Activated T-cell treated with anti-CD3 and anti-CD28 coated beads, Interleukin-2, amount 50 U/mL, for 24 hours (primary cell): ENCODE results near the gene TPST2.

Source experiments
- DNase-seq: peaks from one replicate; pipeline ENCODE4 v3.0.0-alpha.2; 2020
- H3K27ac Mint-ChIP-seq: 2 replicates; pipeline ENCODE4 v1.8.0; 2020; ENCODE audit warnings: mild to moderate bottlenecking, mixed read lengths
- H3K27me3 Mint-ChIP-seq: 2 replicates; pipeline ENCODE4 v1.8.0; 2020; ENCODE audit warnings: mixed read lengths
- H3K36me3 Mint-ChIP-seq: 2 replicates; pipeline ENCODE4 v1.8.0; 2020; ENCODE audit warnings: low read depth, mixed read lengths
- H3K4me1 Mint-ChIP-seq: 2 replicates; pipeline ENCODE4 v1.8.0; 2020; ENCODE audit warnings: low read depth, mixed read lengths
- H3K4me3 Mint-ChIP-seq: 2 replicates; pipeline ENCODE4 v1.8.0; 2020; ENCODE audit warnings: mild to moderate bottlenecking, moderate library complexity, mixed read lengths
- H3K9me3 Mint-ChIP-seq: 2 replicates; pipeline ENCODE4 v1.8.0; 2020; ENCODE audit warnings: mixed read lengths

TPST2 gene

DNA sequence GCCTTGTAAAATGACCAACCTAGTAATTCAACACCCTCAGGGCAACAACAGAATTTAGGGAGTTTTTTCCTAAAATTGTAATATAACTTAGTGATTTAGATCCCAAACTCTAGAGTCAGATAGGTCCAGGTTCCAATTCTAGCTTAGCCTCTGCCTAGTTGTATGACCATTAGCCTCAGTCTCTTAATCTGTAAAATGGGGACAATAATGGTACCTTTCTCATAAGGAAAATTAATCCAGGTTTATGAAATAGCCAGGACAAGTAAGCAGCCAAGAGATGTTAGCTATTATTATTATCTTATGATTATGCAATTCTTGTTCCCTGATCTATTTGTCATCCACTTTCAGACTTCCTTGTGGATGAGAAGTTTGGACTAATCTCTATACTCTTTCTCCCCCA lies 81.8 kb downstream of the TPST2 start:
- H3K36me3 Mint-ChIP-seq: peaks cover 89% of the 10 kb centered on the region

DNA sequence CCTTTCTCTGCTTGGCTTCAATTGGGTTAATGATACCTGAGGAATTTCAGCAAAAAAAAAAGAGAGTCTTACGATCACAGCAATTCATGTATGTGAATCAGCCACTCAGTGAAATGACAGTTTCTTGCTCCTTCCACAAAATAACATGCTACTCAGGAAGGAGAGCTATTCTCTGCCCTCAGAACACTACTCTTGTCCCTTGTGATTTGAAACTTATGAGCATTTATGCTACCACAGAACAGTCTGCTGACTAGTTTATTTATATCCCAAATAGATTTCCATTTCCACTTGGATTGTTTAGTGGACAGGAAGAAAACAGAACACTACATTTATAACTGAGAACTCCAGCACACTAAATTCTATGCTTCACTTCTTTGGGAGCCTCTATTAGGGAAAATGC lies 86.2 kb downstream of the TPST2 start:
- Mint-ChIP-seq H3K4me1 (peaks cover 26% of the 10 kb centered on the region), H3K4me3 (no peak overlapping the region), H3K9me3 (no peaks in the 10 kb centered on the region), H3K27me3 (no peaks in the 10 kb centered on the region), H3K27ac (peak overlapping the region; percentile 91), H3K36me3 (peaks cover 92% of the 10 kb centered on the region)
- no peak for DNase-seq

More for the DNA sequence above, 81.8 kb downstream of the TPST2 start:
- no peaks in the 10 kb centered on the region for H3K9me3 Mint-ChIP-seq
- peaks cover 39% of the 10 kb centered on the region for H3K4me1 Mint-ChIP-seq
- DNase-seq: no peak
- H3K27me3 Mint-ChIP-seq: no peaks in the 10 kb centered on the region
- no peak overlapping the region for H3K4me3 Mint-ChIP-seq
- no peak overlapping the region for H3K27ac Mint-ChIP-seq

DNA sequence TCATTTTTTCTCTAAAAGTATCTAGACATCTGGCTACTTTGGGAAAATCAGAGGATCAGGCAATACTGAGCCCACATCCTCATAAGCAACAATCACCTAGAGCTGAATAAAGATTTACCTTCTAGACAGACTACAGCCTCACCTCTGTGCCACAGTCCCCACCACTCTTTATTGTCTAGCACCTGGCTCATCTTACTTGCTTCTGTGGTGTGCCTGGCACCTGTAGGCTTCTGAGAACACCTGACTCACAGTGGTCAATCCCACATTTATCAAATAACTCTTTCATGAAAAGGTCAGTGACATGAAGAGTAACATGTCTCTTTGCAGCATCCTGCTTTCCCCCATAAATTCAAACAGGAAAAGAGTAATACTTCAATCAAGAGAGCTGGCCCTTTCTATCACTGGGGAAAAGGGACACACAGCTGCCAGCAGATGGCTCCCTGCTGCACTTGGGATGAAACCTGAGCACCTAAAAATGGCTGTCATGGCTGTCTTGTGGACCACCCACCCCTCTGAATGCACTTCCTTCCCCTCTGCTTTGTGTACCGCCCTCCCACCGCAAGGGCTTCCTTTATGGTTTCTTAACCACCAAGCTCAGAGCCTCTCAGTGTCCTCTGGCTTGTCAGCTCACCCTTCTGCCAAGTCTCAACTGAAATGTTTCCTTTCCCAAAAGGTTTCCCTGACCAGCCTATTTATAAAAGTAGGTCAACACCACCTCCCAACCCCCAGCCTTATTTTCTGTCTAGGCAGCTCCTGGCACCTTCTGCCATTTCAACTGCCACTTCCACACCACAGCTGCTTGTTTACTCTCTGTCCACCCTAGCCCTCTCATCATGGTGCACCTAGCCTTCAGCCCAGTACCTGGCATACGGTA lies 87.0 kb downstream of the TPST2 start:
- Mint-ChIP-seq H3K27me3 (no peaks in the 10 kb centered on the region), H3K4me1 (peaks cover 27% of the 10 kb centered on the region), H3K36me3 (peaks cover 92% of the 10 kb centered on the region), H3K9me3 (no peaks in the 10 kb centered on the region), H3K27ac (peak overlapping the region; percentile 91), H3K4me3 (no peak overlapping the region)
- DNase-seq: peak; percentile 60

DNA sequence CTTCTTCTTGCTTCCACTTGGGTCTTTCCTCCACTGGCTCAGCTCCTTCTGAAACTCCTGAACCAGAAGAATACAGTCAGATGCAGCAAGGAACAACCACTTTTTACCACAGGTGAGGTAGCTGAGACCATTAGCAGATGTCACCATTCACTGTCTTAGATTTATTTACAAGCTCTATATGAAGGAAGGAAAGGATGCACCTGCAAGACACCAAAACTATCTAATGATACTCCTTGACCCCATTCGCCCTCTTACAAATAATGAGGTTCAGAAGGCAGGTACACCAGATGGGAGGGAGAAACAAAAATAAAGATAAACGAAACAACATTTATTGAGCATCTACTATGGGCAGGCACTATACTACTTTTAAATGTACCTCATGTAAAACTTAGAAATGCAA lies 87.9 kb downstream of the TPST2 start:
- no peaks in the 10 kb centered on the region for H3K27me3 Mint-ChIP-seq
- peaks cover 93% of the 10 kb centered on the region for H3K36me3 Mint-ChIP-seq
- H3K27ac Mint-ChIP-seq: peak overlapping the region; percentile 41

DNA sequence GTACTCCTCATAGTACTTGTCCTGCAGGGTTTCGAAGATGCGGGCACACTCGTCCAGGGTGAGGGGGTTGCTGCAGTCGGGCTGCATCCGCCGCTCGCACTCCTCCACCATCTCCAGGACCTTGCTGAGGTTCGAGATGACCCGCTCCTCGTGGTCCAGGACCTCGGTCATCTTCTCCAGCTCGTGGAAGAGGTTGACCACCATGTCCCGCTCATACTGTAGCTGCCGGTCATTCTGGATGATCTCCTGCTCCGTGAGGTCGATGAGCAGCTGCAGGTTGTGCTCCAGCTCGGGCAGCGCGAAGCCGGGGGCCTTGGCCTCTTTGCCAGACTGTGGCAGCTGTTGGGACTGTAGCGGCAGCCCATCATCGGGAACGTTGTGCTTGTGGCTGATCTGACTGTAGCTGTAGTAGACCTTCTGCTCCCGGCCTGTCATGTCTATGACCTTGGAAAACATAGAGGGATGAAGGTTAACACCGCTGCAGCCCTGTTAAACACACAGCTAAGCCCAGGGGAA lies 90.7 kb downstream of the TPST2 start:
- no peak for DNase-seq
- no peak overlapping the region for H3K4me3 Mint-ChIP-seq
- no peaks in the 10 kb centered on the region for H3K9me3 Mint-ChIP-seq
- peaks cover 22% of the 10 kb centered on the region for H3K4me1 Mint-ChIP-seq
- peak overlapping the region; percentile 75 for H3K27ac Mint-ChIP-seq
- H3K36me3 Mint-ChIP-seq: peaks cover 94% of the 10 kb centered on the region
- H3K27me3 Mint-ChIP-seq: no peaks in the 10 kb centered on the region

More for the DNA sequence above, 87.9 kb downstream of the TPST2 start:
- Mint-ChIP-seq H3K4me3 (no peak overlapping the region), H3K4me1 (peaks cover 27% of the 10 kb centered on the region), H3K9me3 (no peaks in the 10 kb centered on the region)
- DNase-seq: no peak

DNA sequence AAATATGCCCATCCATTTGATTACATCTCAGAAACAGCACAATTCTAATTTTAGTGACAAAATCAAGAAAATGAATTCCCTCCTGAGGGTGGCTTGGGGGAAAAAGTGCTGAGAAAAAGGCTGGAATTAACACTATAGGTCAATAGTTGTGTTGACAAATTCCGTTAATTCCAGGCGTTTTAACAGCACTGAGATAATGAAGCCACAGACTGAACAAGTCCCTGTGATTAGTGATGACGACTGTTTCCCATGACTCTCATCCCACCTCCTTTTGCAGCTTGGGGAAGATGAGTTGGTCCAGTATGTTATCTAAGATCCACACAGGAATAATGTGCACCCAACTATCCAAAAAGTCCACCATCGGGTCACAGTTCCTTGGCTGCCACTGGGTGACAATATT lies 93.5 kb downstream of the TPST2 start:
- Mint-ChIP-seq H3K27ac (no peak overlapping the region), H3K9me3 (no peaks in the 10 kb centered on the region), H3K4me1 (peaks cover 12% of the 10 kb centered on the region), H3K27me3 (no peaks in the 10 kb centered on the region), H3K4me3 (no peak overlapping the region), H3K36me3 (peaks cover 92% of the 10 kb centered on the region)
- no peak for DNase-seq

DNA sequence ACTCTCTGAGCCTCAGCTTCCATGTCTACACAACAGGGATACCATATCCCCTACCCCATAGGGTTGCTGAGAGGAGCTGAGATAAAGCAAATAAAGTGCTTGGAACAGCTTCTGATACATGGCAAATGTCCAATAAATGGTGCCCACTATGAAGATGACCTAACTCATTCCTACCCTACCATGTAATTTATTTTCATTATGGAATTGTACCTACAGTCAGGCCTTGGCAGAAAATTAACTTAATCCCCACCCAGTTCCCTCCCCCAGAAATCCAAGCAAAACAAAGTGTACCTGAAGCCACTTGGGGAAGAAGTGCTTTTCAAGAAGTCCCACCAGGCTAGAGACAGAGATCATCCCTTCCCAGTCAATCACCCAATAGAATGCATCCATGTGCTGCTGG lies 95.4 kb downstream of the TPST2 start:
- no peak overlapping the region for H3K4me3 Mint-ChIP-seq
- no peaks in the 10 kb centered on the region for H3K9me3 Mint-ChIP-seq
- H3K27me3 Mint-ChIP-seq: no peaks in the 10 kb centered on the region
- H3K27ac Mint-ChIP-seq: peak overlapping the region; percentile 81
- H3K36me3 Mint-ChIP-seq: peaks cover 94% of the 10 kb centered on the region
- DNase-seq: no peak
- peaks cover 9% of the 10 kb centered on the region for H3K4me1 Mint-ChIP-seq

DNA sequence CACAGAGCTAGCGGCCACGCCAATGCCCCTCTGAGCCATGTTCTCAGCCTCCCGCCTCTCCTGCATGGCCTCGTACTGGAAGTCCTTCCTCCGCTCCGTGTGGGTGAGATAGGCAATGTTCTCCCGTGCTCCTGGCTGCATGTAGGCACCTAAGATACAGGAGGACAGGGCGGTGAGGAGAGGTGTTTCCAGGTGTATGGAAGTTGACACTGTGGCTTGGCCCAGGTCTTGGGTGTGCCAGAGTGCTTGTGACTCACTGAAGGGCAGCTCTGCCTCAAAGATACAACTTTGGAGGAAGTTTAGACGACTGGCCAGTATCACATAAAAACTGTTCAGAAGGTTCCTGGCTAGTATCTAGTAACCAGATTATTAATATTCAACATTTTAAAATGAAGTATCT lies 97.7 kb downstream of the TPST2 start:
- Mint-ChIP-seq H3K27ac (peak overlapping the region; percentile 56), H3K27me3 (no peaks in the 10 kb centered on the region), H3K9me3 (no peaks in the 10 kb centered on the region), H3K36me3 (peaks cover 94% of the 10 kb centered on the region), H3K4me3 (no peak overlapping the region), H3K4me1 (peaks cover 10% of the 10 kb centered on the region)
- no peak for DNase-seq

DNA sequence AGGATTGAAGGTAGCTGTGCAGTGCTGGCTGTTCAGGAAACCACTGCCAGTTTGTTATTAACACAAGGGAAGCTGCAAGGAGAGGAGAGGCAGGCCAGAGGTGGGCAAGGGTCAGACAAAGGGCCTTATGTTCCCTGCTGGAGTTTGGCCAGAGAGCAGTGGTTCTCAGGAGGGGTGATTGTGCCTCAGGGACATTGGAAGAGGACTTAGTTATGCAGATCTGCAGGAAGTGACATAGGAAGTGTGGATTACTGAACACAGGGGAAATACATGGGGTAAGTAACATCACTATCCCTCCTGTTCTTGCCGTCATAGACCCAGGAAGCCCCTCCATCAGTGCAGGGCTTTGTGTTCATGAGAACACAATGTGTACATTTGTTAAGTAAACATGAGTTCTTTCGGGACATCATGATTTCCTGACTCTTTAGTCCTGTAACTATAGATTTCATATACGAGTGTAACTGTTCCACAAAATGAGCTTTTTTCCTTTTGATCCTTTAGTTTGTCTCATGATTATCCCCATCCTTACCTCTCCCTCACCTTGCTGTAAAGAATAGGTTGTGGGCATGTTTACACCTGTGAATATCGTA lies 100.4 kb downstream of the TPST2 start:
- Mint-ChIP-seq H3K4me3 (no peak overlapping the region), H3K27me3 (no peaks in the 10 kb centered on the region), H3K4me1 (peaks cover 28% of the 10 kb centered on the region), H3K36me3 (peaks cover 83% of the 10 kb centered on the region), H3K27ac (peak overlapping the region; percentile 77), H3K9me3 (no peaks in the 10 kb centered on the region)
- DNase-seq: no peak

DNA sequence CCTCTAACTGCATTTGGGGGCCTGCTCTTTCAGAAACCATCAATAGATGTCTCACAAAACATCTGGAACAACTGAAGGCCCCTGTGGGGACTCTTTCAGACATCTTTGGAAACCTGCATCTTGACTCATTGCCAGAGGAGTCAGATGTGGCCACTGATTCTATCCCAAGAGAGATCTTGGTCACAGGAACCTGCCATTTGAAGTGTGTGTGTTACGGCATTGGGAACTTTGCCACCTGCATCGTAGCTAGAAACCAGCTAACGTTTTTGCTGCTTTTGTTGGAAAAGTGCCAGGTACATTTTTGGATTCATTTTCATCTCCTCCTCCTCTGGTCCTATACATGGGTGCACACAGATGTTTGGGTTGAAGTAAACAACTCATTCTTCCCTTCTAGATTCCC lies 101.9 kb downstream of the TPST2 start:
- Mint-ChIP-seq H3K27me3 (no peaks in the 10 kb centered on the region), H3K4me3 (no peak overlapping the region), H3K4me1 (peaks cover 27% of the 10 kb centered on the region), H3K36me3 (peaks cover 80% of the 10 kb centered on the region), H3K9me3 (no peaks in the 10 kb centered on the region), H3K27ac (peak overlapping the region; percentile 76)
- DNase-seq: no peak

DNA sequence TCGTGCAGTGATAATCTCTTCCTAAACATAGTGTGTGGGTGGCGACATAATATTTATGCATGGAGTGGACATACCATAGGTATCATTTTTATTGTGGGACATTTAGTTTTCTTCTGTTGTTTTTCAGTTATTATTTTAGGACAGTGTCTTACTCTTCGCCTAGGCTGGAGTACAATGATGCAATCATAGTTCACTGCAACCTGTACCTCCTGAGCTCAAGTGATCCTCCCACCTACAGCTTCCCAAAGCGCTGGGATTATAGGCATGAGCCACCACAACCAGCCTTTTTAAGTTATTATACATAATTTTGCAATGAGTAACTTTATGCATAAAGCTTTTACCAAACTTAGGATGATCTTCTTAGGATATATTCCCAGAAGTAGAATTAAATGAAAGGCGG lies 103.5 kb downstream of the TPST2 start:
- no peak for DNase-seq
- peak overlapping the region; percentile 73 for H3K27ac Mint-ChIP-seq
- H3K9me3 Mint-ChIP-seq: no peaks in the 10 kb centered on the region
- H3K4me3 Mint-ChIP-seq: no peak overlapping the region
- peaks cover 43% of the 10 kb centered on the region for H3K4me1 Mint-ChIP-seq
- H3K36me3 Mint-ChIP-seq: peaks cover 70% of the 10 kb centered on the region
- H3K27me3 Mint-ChIP-seq: no peaks in the 10 kb centered on the region

DNA sequence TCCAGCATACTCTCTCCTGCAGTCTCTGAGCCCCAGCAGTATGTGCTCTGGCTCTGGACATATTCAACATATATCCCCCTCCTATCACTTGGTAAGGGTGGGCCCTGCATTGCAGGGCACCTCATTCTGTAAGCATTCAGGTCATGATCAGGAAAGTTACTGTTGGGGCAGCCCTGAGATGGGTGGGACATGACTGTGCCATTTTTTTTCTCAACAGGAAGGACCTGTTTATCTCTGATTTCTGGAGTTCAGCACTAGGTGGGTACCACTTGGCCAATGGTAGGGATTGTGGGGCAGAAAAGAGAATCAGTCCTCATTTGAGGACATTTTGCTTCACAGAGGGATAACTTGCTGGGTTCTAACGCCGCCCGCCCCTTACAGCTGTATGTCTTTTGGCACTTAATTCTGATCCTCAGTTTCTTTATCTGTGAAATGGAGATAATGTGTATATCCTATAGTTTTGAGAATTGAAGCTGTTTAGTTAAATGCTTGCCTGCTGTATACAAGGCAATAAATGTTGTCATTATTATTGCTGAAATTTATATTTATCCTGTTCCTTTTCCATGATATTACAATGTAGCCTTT lies 104.0 kb downstream of the TPST2 start:
- H3K4me1 Mint-ChIP-seq: peaks cover 48% of the 10 kb centered on the region
- peak overlapping the region; percentile 96 for H3K4me3 Mint-ChIP-seq
- H3K9me3 Mint-ChIP-seq: no peaks in the 10 kb centered on the region
- peaks cover 70% of the 10 kb centered on the region for H3K36me3 Mint-ChIP-seq
- H3K27ac Mint-ChIP-seq: peak overlapping the region; percentile 73
- no peak for DNase-seq
- no peaks in the 10 kb centered on the region for H3K27me3 Mint-ChIP-seq

DNA sequence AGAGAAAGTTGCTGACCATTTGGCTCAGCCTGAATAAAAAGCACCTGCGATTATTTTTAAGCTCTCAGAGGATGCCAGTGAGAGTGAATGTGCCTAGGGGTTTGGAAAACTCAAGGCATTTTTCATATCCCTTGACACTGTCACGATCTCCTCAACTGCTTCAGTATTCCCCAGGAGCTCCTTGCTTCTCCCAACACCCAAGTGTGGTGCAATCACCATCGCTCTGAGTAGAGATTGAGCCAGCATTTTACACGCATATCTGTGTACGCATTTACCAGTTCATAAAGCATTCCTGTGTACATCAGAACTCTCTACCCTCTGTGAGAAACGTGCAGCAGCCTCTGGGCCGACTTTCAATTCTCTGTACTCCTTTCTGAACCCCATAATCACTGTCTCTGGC lies 104.9 kb downstream of the TPST2 start:
- peak overlapping the region; percentile 73 for H3K27ac Mint-ChIP-seq

DNA sequence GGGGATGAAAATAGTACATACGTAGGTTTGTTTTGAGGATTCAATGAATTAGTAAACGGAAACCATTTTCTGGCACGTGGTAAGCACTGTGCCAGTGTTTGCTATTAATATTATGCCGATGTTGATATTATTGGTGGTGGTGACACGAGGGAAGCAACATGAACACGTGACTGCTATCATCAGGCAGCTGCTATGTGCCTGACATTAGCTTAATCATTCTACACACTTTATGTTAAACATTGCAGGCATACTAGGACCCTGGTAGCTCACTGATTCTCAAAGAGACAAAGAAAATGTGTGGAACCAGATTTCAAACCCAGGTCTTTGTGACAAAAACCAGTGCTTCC lies 105.6 kb downstream of the TPST2 start:
- peaks cover 67% of the 10 kb centered on the region for H3K36me3 Mint-ChIP-seq
- H3K27ac Mint-ChIP-seq: peak overlapping the region; percentile 98
- H3K4me1 Mint-ChIP-seq: peaks cover 62% of the 10 kb centered on the region
- H3K9me3 Mint-ChIP-seq: no peaks in the 10 kb centered on the region
- peak overlapping the region; percentile 96 for H3K4me3 Mint-ChIP-seq
- H3K27me3 Mint-ChIP-seq: no peaks in the 10 kb centered on the region
- DNase-seq: no peak

More for the DNA sequence above, 104.9 kb downstream of the TPST2 start:
- H3K27me3 Mint-ChIP-seq: no peaks in the 10 kb centered on the region
- no peak for DNase-seq
- peaks cover 67% of the 10 kb centered on the region for H3K36me3 Mint-ChIP-seq
- no peaks in the 10 kb centered on the region for H3K9me3 Mint-ChIP-seq
- H3K4me1 Mint-ChIP-seq: peaks cover 55% of the 10 kb centered on the region
- H3K4me3 Mint-ChIP-seq: peak overlapping the region; percentile 96
